Liver (tissue), 9 donors: ENCODE data around the gene PEX5L. TPM values are rescaled to one million over a fixed set of nuclear protein-coding genes. Genes with fewer than 3 reads are reported as not detected.

Experiments used
- DNase-seq: peaks from one replicate; pipeline ENCODE4 v3.0.0-alpha.2; 2017; ENCODE audit warnings: low spot score
- H3K27ac ChIP-seq, 2 donors: one replicate each; pipeline ENCODE4 v1.7.0; 2013; ENCODE audit warnings: inconsistent platforms in 2 of 2, low read length in 2 of 2, control low read depth in 1 of 2, low read depth in 1 of 2, mild to moderate bottlenecking in 1 of 2
- H3K27me3 ChIP-seq, 4 donors: one replicate each; pipeline versions ENCODE4 v1.6.1 to v1.7.0; 2013; ENCODE audit warnings: low read length in 3 of 4, inconsistent platforms in 1 of 4, mild to moderate bottlenecking in 1 of 4, moderate library complexity in 1 of 4; ENCODE audit not compliant: control insufficient read depth in 4 of 4, insufficient read depth in 4 of 4
- H3K36me3 ChIP-seq, 4 donors: one replicate each; pipeline versions ENCODE4 v1.6.1 to v1.7.0; 2013; ENCODE audit warnings: low read length in 3 of 4, mild to moderate bottlenecking in 3 of 4, low read depth in 1 of 4, moderate library complexity in 1 of 4; ENCODE audit not compliant: control insufficient read depth in 4 of 4, insufficient read depth in 3 of 4
- H3K4me1 ChIP-seq, 4 donors: one replicate each; pipeline versions ENCODE4 v1.6.1 to v1.7.0; 2013; ENCODE audit warnings: low read length in 3 of 4, mild to moderate bottlenecking in 3 of 4, moderate library complexity in 1 of 4; ENCODE audit not compliant: control insufficient read depth in 4 of 4, insufficient read depth in 4 of 4
- H3K4me3 ChIP-seq, 3 donors: one replicate each; pipeline versions ENCODE4 v1.6.1 to v1.7.0; 2013; ENCODE audit warnings: low read length in 3 of 3, control low read depth in 1 of 3, low read depth in 1 of 3, mild to moderate bottlenecking in 1 of 3
- H3K9ac ChIP-seq, 2 donors: one replicate each; pipeline ENCODE4 v1.7.0; 2013; ENCODE audit warnings: low read length in 2 of 2, mild to moderate bottlenecking in 2 of 2, moderate library complexity in 2 of 2, control low read depth in 1 of 2, low read depth in 1 of 2
- H3K9me3 ChIP-seq, 4 donors: one replicate each; pipeline versions ENCODE4 v1.6.1 to v1.7.0; 2013; ENCODE audit warnings: low read length in 3 of 4; ENCODE audit not compliant: control insufficient read depth in 4 of 4
- EGR1 ChIP-seq, 2 donors: IDR thresholded peaks; 2 replicates each; pipeline ENCODE4 v1.6.1; 2016 to 2018; ENCODE audit warnings: antibody characterized with exemption in 2 of 2, low read depth in 2 of 2
- FOXA1 ChIP-seq: IDR thresholded peaks from 2 replicates; pipeline ENCODE4 v1.6.1; 2016; ENCODE audit warnings: antibody characterized with exemption
- FOXA2 ChIP-seq: IDR thresholded peaks from 2 replicates; pipeline ENCODE4 v1.6.1; 2016; ENCODE audit warnings: antibody characterized with exemption
- GABPA ChIP-seq, 2 donors: IDR thresholded peaks in 1 of 2; conservative IDR thresholded peaks in 1 of 2; 2 replicates each; pipeline ENCODE4 v1.6.1; 2016; ENCODE audit warnings: antibody characterized with exemption in 2 of 2, mild to moderate bottlenecking in 1 of 2, moderate library complexity in 1 of 2
- HNF4A ChIP-seq, 2 donors: conservative IDR thresholded peaks; 2 replicates each; pipeline ENCODE4 v1.6.1; 2016; ENCODE audit warnings: antibody characterized with exemption in 2 of 2, mild to moderate bottlenecking in 2 of 2
- HNF4G ChIP-seq: IDR thresholded peaks from 2 replicates; pipeline ENCODE4 v1.6.1; 2016; ENCODE audit warnings: antibody characterized with exemption
- JUND ChIP-seq, 2 donors: IDR thresholded peaks; 2 replicates each; pipeline ENCODE4 v1.6.1; 2016; ENCODE audit warnings: antibody characterized with exemption in 2 of 2
- NR2F2 ChIP-seq: IDR thresholded peaks from 2 replicates; pipeline ENCODE4 v1.6.1; 2016; ENCODE audit warnings: antibody characterized with exemption
- RAD21 ChIP-seq, 2 donors: IDR thresholded peaks; 2 replicates each; pipeline ENCODE4 v1.6.1; 2016; ENCODE audit warnings: antibody characterized with exemption in 2 of 2, mild to moderate bottlenecking in 2 of 2
- RXRA ChIP-seq, 2 donors: IDR thresholded peaks; 2 replicates each; pipeline ENCODE4 v1.6.1; 2017 to 2018; ENCODE audit warnings: antibody characterized with exemption in 2 of 2, mild to moderate bottlenecking in 1 of 2
- SP1 ChIP-seq: IDR thresholded peaks from 2 replicates; pipeline ENCODE4 v1.6.1; 2018; ENCODE audit warnings: antibody characterized with exemption, mild to moderate bottlenecking
- TAF1 ChIP-seq: conservative IDR thresholded peaks from 2 replicates; pipeline ENCODE4 v1.6.1; 2016; ENCODE audit warnings: antibody characterized with exemption, mild to moderate bottlenecking
- YY1 ChIP-seq: IDR thresholded peaks from 2 replicates; pipeline ENCODE4 v1.6.1; 2016; ENCODE audit warnings: antibody characterized with exemption, mild to moderate bottlenecking
- WGBS: extraction: QIAGEN DNeasy Blood & Tissue Kit; methylation state at CpG from one replicate; pipeline ENCODE4 v1.1.7; 2013; 5-methylcytosine and 5-hydroxymethylcytosine counted together
- polyA plus RNA-seq, 2 donors: library from polyadenylated mRNA; stranded (reverse) in 1 of 2; unstranded in 1 of 2; fragments of 200-250 nt in 1 of 2; fragments of >200 nt in 1 of 2; fragmentation: Nextera tagmentation in 1 of 2; extraction: Ambion mirVana in 1 of 2; gene quantifications; one replicate each; pipeline versions ENCODE4 v1.2.1 to v1.2.3, GENCODE V29; 2013 to 2015
- total RNA-seq, 2 donors: library from RNA; depleted of rRNA; stranded (reverse); fragments of >200 nt; gene quantifications; one replicate each; pipeline ENCODE4 v1.2.3, GENCODE V29; 2014
- TF ChIP-seq, protein P1 (sequence below): IDR thresholded peaks from 2 replicates; pipeline ENCODE4 v1.6.1; 2016; ENCODE audit warnings: antibody characterized with exemption
- TF ChIP-seq, protein P2 (sequence below): IDR thresholded peaks from 2 replicates; pipeline ENCODE4 v1.6.1; 2016; ENCODE audit warnings: antibody characterized with exemption, mild to moderate bottlenecking
- TF ChIP-seq, protein P3 (sequence below): IDR thresholded peaks from 2 replicates; pipeline ENCODE4 v1.6.1; 2016; ENCODE audit warnings: antibody characterized with exemption
- TF ChIP-seq, protein P4 (sequence below): IDR thresholded peaks from 2 replicates; pipeline ENCODE4 v1.6.1; 2016; ENCODE audit warnings: antibody characterized with exemption
- donor health status: healthy.
- donor health status: healthy.
- donor health status: healthy.
- donor health status: healthy.
- donor health status: healthy.

PEX5L gene
- total and polyA plus RNA-seq, 4 donors, result 0.03 TPM; not detected in 3

DNA sequence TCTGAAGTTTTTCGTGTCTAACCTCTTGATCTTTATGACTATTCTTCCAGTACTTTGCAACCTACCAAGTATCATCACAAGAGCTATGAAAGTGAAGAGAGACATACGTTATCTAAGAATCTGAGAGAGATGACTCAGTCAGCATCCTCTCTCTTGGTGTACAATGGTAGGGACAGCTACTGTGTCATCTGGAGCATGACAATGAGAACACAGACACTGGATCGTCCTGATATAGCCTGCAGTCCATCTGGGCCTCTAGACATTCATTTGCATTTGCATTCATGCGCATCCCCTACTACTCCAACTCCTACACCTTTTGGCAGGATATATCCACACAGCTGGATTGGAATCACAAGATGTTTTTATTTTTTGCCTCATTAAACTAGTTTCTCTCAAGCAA lies 115.2 kb downstream of the PEX5L start (continued):
- TF ChIP-seq FOXA2 (no peak), EGR1 (IDR thresholded peaks at IDR 0.05; ENCODE audit: low read depth in 2 of 2) (no peak)

DNA sequence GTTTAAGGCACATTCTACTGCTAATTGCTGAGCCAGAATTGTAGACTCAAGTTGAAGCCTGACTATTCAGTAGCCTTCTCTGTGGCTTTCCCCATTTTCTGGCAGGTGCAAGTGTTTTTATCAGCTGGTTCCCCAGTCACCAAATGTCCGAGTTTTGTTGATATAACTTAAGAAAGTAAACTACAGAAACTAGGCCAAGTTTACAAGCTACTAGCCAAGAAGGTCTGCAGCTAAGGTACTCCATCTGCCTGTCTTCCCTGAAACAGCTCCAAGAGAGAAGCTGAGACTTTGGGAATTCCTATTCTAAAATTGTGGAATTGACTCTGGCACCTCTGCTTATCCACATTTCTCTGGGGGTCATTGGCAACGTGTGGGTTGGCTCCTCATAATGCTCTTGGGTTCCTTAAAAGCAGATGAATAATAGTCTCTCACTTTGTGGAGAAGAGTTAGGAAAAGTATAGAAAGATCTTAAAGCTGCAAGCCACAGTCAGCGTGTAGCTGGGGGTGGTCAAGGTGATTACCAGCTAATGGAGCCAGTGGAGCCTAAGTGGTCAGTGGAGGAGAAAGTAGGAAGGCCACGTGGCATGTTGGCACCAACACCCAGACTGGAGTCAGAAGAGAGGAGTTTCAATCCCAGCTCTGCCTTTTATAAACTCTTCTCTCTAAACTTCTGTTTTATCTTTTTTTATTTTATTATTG lies 128.8 kb downstream of the PEX5L start:
- H3K9me3 ChIP-seq, result no peaks in the 10 kb centered on the region
- no peak overlapping the region for H3K4me3 ChIP-seq
- no peak overlapping the region for H3K27ac ChIP-seq
- 59% methylated on average over 4 of the region's 4 CpGs for WGBS
- H3K36me3 ChIP-seq, result no peaks in the 10 kb centered on the region
- no peaks in the 10 kb centered on the region for H3K4me1 ChIP-seq
- no peak overlapping the region for H3K9ac ChIP-seq
- TF ChIP-seq JUND (IDR thresholded peaks at IDR 0.05), result no peak
- TF ChIP-seq YY1, result no peak
- TF ChIP-seq HNF4A (conservative IDR thresholded peaks at IDR 0.05), result no peak
- TF ChIP-seq, protein P1, sequence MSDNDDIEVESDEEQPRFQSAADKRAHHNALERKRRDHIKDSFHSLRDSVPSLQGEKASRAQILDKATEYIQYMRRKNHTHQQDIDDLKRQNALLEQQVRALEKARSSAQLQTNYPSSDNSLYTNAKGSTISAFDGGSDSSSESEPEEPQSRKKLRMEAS, result no peak
- no peak for TF ChIP-seq RXRA (IDR thresholded peaks at IDR 0.05)
- TF ChIP-seq RAD21 (IDR thresholded peaks at IDR 0.05), result no peak
- TF ChIP-seq FOXA2, result no peak
- TF ChIP-seq, protein P2, sequence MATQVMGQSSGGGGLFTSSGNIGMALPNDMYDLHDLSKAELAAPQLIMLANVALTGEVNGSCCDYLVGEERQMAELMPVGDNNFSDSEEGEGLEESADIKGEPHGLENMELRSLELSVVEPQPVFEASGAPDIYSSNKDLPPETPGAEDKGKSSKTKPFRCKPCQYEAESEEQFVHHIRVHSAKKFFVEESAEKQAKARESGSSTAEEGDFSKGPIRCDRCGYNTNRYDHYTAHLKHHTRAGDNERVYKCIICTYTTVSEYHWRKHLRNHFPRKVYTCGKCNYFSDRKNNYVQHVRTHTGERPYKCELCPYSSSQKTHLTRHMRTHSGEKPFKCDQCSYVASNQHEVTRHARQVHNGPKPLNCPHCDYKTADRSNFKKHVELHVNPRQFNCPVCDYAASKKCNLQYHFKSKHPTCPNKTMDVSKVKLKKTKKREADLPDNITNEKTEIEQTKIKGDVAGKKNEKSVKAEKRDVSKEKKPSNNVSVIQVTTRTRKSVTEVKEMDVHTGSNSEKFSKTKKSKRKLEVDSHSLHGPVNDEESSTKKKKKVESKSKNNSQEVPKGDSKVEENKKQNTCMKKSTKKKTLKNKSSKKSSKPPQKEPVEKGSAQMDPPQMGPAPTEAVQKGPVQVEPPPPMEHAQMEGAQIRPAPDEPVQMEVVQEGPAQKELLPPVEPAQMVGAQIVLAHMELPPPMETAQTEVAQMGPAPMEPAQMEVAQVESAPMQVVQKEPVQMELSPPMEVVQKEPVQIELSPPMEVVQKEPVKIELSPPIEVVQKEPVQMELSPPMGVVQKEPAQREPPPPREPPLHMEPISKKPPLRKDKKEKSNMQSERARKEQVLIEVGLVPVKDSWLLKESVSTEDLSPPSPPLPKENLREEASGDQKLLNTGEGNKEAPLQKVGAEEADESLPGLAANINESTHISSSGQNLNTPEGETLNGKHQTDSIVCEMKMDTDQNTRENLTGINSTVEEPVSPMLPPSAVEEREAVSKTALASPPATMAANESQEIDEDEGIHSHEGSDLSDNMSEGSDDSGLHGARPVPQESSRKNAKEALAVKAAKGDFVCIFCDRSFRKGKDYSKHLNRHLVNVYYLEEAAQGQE, result no peak
- TF ChIP-seq SP1, result no peak
- TF ChIP-seq, protein P3, sequence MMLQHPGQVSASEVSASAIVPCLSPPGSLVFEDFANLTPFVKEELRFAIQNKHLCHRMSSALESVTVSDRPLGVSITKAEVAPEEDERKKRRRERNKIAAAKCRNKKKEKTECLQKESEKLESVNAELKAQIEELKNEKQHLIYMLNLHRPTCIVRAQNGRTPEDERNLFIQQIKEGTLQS, result no peak
- TF ChIP-seq TAF1, result no peak
- TF ChIP-seq FOXA1, result no peak
- no peak for TF ChIP-seq NR2F2
- no peak for TF ChIP-seq GABPA (IDR thresholded peaks at IDR 0.05 in 1 of 2, conservative IDR thresholded peaks at IDR 0.05 in 1 of 2)
- H3K27me3 ChIP-seq, result no peaks in the 10 kb centered on the region
- DNase-seq, result no peak

DNA sequence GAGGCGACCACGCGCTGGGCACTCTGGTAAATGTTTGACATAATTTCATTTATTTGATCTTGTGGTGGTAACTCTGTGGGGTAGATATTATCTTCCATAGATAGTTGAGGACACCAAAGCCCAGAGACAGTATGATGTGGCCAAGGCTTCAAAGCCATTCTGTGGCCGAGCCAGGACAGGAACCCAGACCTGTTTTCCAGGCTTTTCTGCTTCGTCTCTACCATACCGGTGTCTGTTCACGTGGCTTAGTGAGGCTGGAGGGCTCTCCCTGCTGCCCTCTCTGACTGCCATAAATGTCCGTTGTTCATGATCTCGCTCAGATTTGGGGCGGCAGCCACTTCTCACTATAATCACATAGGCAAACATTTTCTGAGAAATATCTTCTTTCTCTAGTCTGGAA lies 134.7 kb downstream of the PEX5L start:
- no peak overlapping the region for H3K9ac ChIP-seq
- H3K4me1 ChIP-seq, result no peaks in the 10 kb centered on the region
- no peak overlapping the region for H3K4me3 ChIP-seq
- DNase-seq, result no peak
- H3K9me3 ChIP-seq, result no peaks in the 10 kb centered on the region
- peaks cover 0 to 3% (median 2%) of the 10 kb centered on the region in 4 donors for H3K27me3 ChIP-seq
- H3K27ac ChIP-seq, result no peak overlapping the region
- 58% methylated on average over 10 of the region's 10 CpGs for WGBS
- no peaks in the 10 kb centered on the region for H3K36me3 ChIP-seq
- TF ChIP-seq TAF1 (no peak), EGR1 (IDR thresholded peaks at IDR 0.05; ENCODE audit: low read depth in 2 of 2) (no peak), JUND (IDR thresholded peaks at IDR 0.05) (no peak), YY1 (no peak), RAD21 (IDR thresholded peaks at IDR 0.05) (no peak), NR2F2 (no peak), SP1 (no peak), HNF4G (no peak)
- TF ChIP-seq, protein P1, result no peak
- TF ChIP-seq, protein P4, sequence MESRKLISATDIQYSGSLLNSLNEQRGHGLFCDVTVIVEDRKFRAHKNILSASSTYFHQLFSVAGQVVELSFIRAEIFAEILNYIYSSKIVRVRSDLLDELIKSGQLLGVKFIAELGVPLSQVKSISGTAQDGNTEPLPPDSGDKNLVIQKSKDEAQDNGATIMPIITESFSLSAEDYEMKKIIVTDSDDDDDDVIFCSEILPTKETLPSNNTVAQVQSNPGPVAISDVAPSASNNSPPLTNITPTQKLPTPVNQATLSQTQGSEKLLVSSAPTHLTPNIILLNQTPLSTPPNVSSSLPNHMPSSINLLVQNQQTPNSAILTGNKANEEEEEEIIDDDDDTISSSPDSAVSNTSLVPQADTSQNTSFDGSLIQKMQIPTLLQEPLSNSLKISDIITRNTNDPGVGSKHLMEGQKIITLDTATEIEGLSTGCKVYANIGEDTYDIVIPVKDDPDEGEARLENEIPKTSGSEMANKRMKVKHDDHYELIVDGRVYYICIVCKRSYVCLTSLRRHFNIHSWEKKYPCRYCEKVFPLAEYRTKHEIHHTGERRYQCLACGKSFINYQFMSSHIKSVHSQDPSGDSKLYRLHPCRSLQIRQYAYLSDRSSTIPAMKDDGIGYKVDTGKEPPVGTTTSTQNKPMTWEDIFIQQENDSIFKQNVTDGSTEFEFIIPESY, result no peak
- TF ChIP-seq, protein P2, result no peak
- TF ChIP-seq, protein P3, result no peak
